NCI-H2171 (cell line): ENCODE data around the gene AGER.
"Not testable (repeated sequence)": the region's sequence is repeated elsewhere in the genome, so short reads cannot be mapped to it uniquely, and the experiment has no call there.

Source experiments
- DNase-seq: peaks from one replicate; lab custom pipeline; 2025; lab: John Stamatoyannopoulos, UW

The AGER gene

DNA sequence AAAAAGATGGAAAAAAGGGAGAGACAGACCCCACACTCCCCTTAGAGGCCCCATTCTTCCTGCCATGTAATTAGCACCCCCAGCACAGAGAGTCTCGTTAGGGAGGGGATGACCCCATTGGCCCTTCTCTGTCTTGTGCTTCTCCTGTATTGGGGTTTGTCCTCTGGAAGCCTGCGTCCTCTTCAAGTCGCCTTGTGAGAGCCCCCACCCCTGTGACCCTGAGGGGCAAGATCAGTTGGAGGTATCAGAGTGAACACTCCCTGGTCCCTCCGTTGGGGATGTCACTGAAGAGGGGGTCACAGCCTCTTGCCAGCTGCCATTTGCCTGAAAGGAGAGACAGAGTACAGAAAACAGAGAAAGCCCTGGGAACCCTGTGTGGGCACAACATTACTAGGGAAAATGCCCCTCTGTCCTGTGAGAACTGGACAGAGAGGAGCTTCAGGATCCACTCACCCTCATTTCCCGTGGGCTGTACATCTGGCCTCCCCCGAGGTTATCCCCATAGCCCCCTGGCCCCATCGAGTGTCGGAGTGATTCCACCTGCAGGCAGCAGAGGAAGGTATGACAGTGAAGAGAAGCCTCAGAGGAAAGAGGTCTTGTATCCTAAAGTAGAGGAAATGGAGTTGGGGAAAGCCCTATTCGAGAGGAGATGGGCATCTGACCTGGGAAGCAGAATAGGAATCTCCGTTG, 2.2 kb upstream of the AGER start:
- not testable (repeated sequence) for DNase-seq

DNA sequence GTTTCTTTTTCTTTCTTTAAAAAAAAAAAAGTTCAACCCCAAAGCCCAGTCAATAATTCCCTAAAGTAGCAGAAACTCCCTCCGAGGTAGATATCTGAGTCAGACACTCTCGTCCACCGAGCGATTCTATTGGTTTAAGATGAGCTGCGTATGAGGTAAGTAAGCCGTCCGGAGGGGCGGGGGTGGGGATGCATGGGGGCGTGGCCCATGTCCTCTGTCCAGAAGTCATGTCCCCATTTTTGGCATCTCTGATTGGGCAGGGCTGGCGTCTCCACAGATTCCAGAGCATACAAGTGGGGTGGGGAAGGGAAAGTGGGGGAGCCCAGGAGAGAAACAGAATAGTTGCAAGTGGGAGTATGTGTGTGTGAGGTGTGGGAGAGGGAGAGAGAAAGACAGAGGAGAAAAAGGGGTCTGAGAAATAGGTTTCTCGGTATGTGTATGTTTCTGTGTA, 1.7 kb upstream of the AGER start:
- not testable (repeated sequence) for DNase-seq

DNA sequence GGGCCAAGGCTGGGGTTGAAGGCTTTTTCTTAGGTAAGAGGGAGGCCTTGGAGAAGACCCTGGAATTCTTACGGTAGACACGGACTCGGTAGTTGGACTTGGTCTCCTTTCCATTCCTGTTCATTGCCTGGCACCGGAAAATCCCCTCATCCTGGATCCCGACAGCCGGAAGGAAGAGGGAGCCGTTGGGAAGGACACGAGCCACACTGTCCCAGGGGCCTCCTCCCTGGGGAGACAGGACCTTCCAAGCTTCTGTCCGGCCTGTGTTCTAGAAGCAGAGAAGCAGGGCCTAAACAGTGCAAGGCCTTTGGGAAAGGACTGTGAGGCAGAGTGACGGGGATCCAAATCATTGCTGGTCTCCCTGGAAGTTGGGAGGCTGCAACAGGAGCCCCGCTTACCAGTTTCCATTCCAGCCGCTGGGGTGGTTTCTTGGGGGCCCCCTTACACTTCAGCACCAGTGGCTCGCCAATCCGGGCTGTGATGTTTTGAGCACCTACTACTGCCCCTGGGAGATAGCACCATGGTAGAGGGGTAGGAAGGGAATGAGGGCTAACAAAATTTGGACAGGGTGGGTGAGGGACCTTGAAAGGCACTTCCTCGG, 470 bp downstream of the AGER start:
- no peak for DNase-seq

DNA sequence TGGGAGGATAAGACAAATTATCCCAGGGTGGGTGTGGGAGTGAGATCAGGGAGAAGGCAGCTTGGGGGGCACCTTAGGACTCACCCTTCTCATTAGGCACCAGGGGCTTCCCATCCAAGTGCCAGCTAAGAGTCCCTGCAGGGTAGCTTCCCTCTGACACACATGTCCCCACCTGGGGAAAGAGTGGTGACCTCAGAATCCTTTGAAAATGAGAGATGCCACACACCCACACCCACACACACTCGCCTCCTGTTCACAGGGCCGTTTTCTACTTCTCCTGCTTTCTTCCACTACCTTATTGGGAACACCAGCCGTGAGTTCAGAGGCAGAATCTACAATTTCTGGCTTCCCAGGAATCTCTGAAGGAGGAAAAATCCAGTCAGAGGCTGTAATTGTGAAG, 1.0 kb downstream of the AGER start:
- no peak for DNase-seq

DNA sequence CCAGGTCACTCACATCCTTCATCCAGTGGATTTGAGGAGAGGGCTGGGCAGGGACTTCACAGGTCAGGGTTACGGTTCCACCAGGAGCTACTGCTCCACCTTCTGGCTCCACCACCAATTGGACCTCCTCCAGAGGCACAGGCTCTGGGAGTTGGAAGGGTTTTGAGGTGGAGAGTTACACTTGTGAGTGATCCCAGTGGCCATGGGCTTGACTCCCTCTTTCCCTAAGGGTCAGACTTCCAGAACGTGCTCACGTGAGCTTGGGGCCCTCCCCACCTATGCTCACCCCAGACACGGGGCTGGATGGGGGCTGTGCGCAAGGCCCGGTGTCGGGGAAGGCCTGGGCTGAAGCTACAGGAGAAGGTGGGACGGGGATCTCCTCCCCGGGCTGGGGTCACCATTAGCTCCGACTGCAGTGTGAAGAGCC, 1.5 kb downstream of the AGER start:
- DNase-seq, result no peak

DNA sequence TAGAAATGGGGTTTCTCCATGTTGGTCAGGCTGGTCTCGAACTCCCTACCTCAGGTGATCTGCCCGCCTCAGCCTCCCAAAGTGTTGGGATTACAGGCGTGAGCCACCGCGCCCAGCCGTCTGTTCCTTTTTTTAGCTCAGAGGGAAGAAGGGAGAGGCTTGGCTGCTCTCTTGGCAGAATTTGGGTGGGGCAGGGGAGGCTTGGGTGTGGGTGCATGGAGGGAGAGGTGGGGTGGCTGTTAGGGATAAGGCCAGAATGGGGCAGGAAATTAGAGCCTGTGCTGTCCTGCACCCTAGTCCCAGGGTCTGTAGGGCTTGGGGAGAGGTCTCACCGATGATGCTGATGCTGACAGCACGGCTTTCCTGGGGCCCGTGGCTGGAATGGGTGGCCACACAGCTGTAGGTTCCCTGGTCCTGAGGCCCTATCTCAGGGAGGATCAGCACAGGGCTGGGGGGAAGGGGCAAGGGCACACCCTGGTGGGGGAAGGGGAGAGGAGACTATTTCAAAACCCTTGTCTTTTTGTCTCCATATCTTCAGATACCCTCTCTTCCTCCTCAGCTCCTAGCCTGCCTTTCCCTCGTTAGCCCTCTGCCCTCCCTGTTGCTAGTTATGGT, 2.0 kb downstream of the AGER start:
- no peak for DNase-seq

DNA sequence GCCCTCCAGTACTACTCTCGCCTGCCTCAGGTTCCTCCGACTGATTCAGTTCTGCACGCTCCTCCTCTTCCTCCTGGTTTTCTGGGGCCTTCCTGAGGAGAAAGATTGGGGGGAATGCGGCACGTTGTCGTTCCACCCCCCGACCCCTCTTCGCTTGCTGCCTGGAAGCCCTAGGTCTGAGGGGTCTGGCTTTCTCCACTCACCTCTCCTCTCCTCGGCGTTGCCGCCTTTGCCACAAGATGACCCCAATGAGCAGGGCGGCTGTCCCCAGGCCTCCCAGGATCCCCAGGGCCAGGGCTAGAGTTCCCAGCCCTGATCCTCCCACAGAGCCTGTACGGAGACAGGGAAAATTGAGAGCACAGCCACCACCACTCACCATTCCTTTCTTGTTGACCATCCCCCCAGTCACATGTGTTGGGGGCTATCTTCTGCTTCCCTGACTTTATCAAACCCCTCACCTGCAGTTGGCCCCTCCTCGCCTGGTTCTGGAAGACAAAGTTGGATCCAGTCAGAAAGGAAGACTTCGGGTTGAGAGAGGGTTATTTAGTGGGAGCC, 2.8 kb downstream of the AGER start:
- DNase-seq, result no peak

DNA sequence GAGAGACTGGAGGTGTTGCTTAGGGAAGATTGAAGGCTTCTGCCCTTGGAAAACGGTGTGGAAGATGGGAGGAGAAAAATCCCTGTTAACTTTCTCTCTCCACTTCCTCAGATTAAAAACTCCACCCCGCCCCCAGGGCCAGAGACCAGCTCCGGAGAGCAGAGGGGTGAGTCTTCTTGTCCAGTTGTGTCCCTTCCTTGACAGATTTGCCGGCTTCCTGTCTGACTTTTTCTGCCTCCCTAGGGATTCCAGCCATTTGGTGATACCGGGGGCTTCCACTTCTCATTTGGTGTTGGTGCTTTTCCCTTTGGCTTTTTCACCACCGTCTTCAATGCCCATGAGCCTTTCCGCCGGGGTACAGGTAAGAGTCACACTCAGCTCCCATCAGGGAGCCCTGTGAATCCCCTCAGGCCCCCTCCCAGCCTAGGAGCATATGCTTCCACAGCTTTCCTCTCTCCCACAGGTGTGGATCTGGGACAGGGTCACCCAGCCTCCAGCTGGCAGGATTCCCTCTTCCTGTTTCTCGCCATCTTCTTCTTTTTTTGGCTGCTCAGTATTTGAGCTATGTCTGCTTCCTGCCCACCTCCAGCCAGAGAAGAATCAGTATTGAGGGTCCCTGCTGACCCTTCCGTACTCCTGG, 4.2 kb downstream of the AGER start:
- no peak for DNase-seq

DNA sequence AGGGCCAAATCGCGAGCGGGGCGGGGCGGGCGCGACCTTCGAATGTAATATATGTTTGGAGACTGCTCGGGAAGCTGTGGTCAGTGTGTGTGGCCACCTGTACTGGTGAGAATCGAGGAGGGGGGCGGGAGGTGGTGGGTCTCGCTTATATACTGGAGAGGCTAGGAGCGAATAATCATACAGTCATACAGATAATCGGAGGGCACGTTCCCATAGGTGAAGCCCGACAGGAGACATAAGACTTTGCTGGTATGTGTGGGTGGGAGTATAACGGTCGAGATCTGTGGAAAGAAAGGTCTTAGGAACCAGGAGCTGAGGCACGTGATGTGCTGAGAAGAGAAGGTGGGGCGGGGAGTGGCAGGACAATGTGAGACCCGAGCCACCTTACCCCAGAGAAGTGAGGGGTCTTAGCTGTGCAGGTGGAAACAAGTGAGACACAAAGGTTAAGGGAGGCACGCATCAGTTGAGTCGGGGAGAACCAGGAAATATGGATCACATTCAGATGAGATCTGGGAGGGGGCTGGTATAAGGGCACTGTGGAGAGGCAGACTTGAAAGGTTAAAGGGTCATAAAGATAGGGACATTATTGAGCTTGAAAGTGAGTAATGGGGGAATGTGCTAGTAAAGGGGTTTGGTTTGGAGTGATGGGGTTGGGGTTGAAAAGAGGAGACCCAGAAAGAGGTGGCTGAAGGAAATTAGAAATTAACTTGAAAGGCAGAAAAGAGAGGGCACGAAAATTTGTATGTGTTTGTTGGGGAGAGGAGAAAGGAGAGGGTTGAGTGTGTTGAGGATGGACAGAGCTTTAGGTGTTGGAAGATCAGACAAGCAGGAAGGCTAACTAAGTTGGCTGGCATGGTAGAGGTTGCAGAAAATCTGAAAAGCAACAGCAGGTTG, 5.3 kb downstream of the AGER start:
- no peak for DNase-seq

DNA sequence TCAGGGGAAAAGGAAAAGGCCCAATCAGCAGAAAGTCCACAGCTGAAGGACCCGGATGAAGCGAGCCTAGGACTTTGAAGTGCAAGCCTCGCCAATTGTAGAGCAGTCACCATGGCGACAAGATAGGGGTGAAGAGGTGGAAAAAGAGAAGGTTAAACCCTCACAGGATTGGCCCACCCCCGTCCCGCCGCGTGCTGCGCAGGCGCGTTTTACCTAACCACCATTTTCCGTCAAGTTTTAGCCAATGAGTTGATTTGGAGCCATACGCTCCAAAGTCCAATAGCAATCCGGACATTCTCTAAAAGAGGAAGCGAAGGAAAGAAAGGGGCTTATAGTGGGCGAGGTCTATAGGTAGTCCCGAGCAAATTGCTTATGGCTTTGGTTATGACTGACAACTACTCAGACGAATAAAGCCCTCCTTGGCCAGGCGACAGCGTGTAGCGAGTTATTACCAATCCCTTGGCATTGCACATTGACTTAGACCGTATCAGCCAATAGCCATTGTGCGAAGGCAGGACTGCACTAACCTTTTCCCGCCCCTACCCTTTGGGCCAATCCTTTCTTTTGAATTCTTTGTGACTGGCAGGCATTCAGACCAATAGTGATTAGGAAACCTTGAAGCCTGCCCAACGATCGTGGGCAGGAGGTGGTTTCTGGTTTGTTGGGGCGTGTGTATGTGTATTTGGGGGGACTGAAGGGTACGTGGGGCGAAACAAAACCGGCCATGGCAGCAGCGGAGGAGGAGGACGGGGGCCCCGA, 6.1 kb downstream of the AGER start, which contains the start of gene RNF5:
Gene RNF5 (plus strand): TSS at position 618 of the 759 bp plus-strand sequence. CDS start 107 bp downstream, at position 725.
- DNase-seq, result peak; percentile 99

DNA sequence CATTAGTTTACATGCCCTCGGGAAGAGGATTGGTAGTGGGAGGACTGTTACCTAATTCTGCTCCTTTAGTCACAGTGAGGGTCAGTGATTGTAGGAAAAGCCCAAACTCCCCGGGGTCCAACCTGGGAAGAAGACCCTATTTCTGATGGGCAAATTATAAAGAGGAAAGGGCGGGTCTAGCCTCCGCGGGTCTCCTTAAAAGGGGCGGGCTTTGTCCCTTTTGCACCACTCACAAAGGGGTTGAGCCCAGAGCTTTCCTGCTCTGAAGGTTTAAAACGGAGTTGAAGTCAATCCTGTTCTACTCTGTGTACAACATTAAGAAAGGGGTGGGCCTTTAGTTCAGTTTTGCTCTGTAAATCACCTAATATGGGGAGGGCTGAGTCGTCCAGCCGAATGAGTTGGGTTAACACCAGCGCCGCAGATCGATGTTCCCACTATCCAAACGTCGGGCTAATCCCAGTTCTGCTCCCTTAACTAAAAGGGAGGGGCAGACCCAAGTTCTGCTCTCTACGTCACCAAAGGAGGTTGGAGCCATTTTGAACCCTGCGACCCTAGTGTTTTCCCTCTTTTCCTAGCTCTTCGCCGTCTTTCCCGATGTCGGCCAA, 6.8 kb downstream of the AGER start:
- DNase-seq, result peak; percentile 64

DNA sequence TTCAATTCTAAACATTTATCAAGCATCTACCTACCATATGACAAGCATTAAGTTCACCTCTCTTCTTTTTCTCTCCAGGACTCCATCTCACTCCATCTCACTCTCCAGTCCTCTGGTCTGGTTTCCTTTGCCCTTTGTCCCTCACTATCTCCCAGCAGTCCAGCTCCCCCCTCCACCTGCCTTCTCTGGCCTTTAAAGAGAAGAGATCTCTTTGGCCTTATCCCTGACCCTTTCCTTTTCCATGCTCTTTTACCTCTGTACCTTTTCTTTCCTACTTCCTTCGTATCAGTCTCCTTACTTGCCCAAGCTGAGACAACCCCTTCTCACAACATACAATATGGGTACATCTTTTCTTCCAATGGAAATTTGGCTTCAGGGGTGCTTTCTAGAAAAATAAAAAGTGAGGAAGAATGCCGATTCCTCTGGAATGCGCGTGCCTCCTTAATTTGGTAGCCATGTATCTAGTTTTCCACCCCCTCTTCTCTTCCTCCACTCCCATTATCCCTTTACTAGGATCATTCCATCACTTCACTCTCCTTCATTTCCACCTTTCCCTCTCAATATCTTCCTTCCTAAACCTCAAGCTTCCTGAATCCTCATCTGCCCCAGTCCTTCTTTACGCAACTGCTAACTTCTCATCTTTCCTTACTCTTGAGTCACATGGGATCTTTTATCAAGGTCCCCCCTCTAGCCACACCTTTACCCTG, 7.4 kb downstream of the AGER start:
- no peak for DNase-seq

DNA sequence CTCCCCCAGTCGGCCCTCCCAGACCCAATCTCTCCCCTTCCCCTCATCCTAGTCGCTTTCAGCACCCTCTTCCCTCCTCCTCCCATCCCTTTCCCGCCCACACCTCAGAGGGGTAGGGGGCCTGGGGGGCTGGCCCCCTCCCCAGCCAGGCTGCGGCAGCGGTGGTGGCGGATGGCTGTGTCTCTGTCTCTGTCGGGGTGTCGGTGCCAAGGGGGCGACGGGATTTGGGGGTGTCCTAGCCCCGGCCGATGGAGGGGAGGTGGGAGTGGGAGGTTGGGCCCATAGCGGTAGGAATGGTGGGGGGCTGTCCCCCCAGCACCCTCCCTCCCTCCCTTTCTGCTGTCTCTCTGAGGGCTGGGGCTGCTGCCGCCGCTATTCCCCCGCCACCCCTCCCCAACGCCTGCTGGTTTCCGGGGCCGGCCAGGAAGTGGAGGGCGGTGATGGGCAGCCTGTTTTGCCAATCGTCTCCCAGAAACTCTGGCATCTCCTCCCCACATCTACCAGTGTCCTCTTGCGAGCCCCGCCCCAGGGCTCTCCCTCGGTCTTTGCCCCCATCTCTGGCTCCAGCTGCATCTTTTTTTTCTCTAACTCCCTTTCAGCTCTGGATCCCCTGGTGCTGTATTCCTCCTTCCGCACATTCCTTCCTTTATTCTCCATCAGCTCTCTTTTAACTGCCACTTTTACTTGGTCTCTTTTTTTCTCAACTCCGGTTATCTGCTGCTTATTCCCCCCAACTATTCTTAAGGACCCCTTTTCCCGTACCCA, 8.2 kb downstream of the AGER start, which contains the start of gene AGPAT1:
Gene AGPAT1 (minus strand): TSS at position 374 of the 765 bp plus-strand sequence. CDS start 4,588 bp downstream, outside the sequence.
- peak; percentile 93 for DNase-seq

DNA sequence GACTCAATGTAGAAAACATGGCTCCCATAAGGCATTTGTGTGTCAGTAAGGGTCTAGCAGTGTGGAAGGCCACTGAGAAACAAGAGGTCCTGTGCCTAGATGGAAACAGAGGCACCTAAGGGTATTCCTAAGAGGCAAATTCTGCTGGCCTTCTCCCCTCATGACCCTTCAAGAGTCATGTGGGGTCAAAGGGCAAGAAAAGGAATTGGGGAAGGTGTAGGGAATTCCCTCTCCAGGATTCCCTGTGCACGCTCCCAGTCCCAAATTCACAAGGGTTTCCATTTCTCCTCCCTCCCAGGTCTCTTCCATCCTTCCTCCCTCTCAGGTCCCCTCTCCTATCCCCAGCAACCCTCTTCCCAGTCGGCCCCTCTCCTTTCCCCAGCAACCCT, 8.7 kb downstream of the AGER start:
- DNase-seq, result no peak

DNA sequence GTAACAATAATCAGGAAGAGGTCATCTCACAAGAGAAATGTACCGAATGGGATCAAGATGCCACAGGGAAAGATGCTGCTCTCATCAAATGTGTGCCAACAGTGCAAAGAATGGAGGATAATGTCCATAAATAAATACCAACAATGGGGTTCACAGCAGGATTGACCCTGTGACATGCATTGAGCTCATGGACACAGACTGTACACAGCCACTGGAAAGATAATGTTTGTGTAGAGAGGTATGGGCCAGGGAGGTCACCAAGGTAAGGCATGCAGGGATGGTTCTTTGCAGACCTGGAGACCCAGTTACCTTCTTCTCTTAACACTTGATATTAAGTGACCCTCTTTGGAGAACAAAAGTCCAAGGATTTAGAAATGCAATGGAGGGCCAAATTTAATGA, 9.6 kb downstream of the AGER start:
- DNase-seq, result no peak

DNA sequence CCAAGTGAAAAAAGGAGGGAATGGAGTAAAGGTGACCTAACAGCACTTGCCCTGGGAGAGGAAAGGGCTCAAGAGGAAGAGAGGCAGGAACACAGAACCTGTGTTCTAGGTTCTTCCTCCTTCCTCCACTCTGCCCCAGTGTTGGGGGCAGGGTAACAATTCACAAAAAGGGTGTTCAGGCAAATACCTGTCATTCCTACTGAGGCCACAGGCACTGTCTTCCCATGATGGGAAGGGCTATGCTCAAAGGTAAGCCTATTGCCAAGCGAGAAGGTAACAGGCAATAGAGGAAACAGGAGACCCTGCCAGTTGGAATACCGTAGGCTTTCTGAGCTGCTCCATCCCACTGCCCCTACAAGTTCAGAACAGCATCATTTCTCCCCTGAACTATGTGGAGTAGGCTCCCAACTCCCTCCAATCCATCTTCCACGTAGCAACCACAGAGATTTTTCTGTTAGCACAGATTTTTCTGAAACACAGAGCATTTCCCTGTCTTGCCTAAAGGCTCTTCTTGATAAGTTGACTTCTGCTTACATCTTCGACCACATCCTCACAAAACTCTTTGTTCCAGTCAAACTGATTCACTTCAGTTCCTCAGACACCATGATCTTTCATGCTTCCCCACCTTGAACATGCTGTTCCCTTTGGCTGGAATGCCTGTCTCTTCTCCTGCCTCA, 10.9 kb downstream of the AGER start:
- no peak for DNase-seq

DNA sequence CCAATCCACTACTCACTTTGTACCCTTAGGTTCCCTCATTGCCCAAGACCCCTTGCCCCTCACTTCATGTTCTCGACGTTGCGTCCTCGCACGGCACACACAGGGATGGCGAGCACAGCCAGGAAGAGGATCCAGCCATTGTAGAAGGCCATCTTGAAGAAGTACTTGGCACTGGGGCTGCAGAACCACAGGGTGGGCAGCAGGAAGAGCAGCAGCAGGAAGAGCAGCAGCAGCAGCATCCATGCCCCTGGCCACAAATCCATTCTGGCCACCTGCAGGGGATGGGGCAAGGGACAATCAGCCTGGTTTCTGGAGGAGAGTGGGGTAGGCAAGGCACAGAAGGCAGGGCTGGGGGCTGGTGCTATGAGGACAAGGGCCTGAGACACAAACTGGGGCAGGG, 12.8 kb downstream of the AGER start:
- no peak for DNase-seq

DNA sequence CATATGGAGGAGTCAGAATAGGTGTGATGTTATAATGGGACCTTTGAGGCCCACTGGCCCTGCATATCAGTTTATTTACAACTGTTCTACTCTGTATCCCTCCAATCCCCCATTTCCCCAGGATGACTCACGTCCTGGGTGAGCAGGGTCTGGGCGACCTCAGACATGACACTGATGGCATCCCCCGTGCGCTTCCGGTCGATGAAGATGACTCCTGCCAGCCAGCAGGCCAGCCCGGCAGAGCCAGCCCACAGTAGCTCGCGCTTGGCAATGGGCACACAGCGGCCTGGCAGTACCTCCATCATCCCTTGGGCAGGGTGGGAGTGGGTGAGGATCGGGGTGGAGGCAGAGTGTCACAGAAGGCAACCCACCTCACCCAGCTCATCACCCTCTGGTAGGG, 13.8 kb downstream of the AGER start:
- no peak for DNase-seq
